Measurements from ENCODE around the gene MEF2C. TPM values are rescaled to one million over a fixed set of nuclear protein-coding genes. Genes with fewer than 3 reads are reported as not detected.

Gene MEF2C
- total and polyA plus RNA-seq, 4 donors: 2.8 to 15.9 (median 10.1) TPM

DNA sequence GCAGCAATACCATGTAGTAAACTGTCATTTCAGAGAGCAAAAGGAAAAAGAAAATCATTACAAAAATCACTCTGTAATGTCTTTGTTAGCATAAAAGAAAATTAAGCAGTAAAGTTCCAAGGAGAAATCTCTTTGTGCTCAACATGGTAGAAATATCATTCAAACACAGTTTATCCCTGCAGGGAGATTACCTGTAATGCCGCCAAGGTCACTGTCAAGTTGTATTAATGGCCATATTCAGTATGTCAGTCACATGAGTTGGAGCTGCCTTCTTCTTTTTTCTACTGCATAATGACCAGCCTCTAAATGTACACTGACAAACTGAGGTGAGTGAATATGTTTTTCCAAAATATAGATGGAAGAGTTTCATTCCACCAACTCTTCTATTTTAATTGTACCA, 36.5 kb downstream of the MEF2C start:
- H3K4me3 ChIP-seq (ENCODE audit: low read depth in 1 of 3, low read length in 3 of 3): no peak overlapping the region
- H3K4me1 ChIP-seq (ENCODE audit: control insufficient read depth in 4 of 4, insufficient read depth in 4 of 4, low read length in 3 of 4): no peaks in the 10 kb centered on the region
- H3K9me3 ChIP-seq (ENCODE audit: control insufficient read depth in 4 of 4, low read length in 3 of 4): no peaks in the 10 kb centered on the region
- 92% methylated on average over 1 of the region's 1 CpG for WGBS
- TF ChIP-seq, protein P1, sequence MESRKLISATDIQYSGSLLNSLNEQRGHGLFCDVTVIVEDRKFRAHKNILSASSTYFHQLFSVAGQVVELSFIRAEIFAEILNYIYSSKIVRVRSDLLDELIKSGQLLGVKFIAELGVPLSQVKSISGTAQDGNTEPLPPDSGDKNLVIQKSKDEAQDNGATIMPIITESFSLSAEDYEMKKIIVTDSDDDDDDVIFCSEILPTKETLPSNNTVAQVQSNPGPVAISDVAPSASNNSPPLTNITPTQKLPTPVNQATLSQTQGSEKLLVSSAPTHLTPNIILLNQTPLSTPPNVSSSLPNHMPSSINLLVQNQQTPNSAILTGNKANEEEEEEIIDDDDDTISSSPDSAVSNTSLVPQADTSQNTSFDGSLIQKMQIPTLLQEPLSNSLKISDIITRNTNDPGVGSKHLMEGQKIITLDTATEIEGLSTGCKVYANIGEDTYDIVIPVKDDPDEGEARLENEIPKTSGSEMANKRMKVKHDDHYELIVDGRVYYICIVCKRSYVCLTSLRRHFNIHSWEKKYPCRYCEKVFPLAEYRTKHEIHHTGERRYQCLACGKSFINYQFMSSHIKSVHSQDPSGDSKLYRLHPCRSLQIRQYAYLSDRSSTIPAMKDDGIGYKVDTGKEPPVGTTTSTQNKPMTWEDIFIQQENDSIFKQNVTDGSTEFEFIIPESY (IDR thresholded peaks at IDR 0.05): no peak
- TF ChIP-seq, protein P2, sequence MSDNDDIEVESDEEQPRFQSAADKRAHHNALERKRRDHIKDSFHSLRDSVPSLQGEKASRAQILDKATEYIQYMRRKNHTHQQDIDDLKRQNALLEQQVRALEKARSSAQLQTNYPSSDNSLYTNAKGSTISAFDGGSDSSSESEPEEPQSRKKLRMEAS (IDR thresholded peaks at IDR 0.05): no peak
- no peak for TF ChIP-seq RAD21 (IDR thresholded peaks at IDR 0.05)
- no peak for TF ChIP-seq SP1 (IDR thresholded peaks at IDR 0.05)
- TF ChIP-seq HNF4A (conservative IDR thresholded peaks at IDR 0.05): no peak
- TF ChIP-seq FOXA2 (IDR thresholded peaks at IDR 0.05): no peak
- TF ChIP-seq NR2F2 (IDR thresholded peaks at IDR 0.05): no peak
- no peak for TF ChIP-seq FOXA1 (IDR thresholded peaks at IDR 0.05)
- TF ChIP-seq, protein P3, sequence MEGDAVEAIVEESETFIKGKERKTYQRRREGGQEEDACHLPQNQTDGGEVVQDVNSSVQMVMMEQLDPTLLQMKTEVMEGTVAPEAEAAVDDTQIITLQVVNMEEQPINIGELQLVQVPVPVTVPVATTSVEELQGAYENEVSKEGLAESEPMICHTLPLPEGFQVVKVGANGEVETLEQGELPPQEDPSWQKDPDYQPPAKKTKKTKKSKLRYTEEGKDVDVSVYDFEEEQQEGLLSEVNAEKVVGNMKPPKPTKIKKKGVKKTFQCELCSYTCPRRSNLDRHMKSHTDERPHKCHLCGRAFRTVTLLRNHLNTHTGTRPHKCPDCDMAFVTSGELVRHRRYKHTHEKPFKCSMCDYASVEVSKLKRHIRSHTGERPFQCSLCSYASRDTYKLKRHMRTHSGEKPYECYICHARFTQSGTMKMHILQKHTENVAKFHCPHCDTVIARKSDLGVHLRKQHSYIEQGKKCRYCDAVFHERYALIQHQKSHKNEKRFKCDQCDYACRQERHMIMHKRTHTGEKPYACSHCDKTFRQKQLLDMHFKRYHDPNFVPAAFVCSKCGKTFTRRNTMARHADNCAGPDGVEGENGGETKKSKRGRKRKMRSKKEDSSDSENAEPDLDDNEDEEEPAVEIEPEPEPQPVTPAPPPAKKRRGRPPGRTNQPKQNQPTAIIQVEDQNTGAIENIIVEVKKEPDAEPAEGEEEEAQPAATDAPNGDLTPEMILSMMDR (IDR thresholded peaks at IDR 0.05; ENCODE audit: low read depth, low read length, missing input control): no peak
- no peak for TF ChIP-seq RXRA (IDR thresholded peaks at IDR 0.05)
- TF ChIP-seq GABPA (IDR thresholded peaks at IDR 0.05 in 1 of 2, conservative IDR thresholded peaks at IDR 0.05 in 1 of 2): no peak
- TF ChIP-seq JUND (IDR thresholded peaks at IDR 0.05): no peak
- no peak for TF ChIP-seq HNF4G (IDR thresholded peaks at IDR 0.05)
- no peak for TF ChIP-seq REST (IDR thresholded peaks at IDR 0.05)
- H3K9ac ChIP-seq (ENCODE audit: low read depth in 1 of 2, low read length in 2 of 2): no peak overlapping the region
- no peak overlapping the region for H3K27ac ChIP-seq (ENCODE audit: low read depth in 1 of 2, low read length in 2 of 2)
- H3K27me3 ChIP-seq (ENCODE audit: control insufficient read depth in 4 of 4, insufficient read depth in 4 of 4, low read length in 3 of 4): no peaks in the 10 kb centered on the region
- no peak for DNase-seq (ENCODE audit: low spot score)
- H3K36me3 ChIP-seq (ENCODE audit: control insufficient read depth in 4 of 4, insufficient read depth in 3 of 4, low read depth in 1 of 4, low read length in 3 of 4): no peaks in the 10 kb centered on the region

- no peaks in the 10 kb centered on the region for H3K4me1 ChIP-seq (ENCODE audit: control insufficient read depth in 4 of 4, insufficient read depth in 4 of 4, low read length in 3 of 4)
- WGBS: 64% methylated on average over 8 of the region's 8 CpGs
- TF ChIP-seq RXRA (IDR thresholded peaks at IDR 0.05) (no peak), ATF3 (IDR thresholded peaks at IDR 0.05) (no peak), HNF4A (conservative IDR thresholded peaks at IDR 0.05) (no peak), HNF4G (IDR thresholded peaks at IDR 0.05) (no peak), FOXA1 (IDR thresholded peaks at IDR 0.05) (no peak), SP1 (IDR thresholded peaks at IDR 0.05) (no peak), NR2F2 (IDR thresholded peaks at IDR 0.05) (no peak), REST (IDR thresholded peaks at IDR 0.05) (no peak), TAF1 (conservative IDR thresholded peaks at IDR 0.05) (no peak), GABPA (IDR thresholded peaks at IDR 0.05 in 1 of 2, conservative IDR thresholded peaks at IDR 0.05 in 1 of 2) (no peak), EGR1 (IDR thresholded peaks at IDR 0.05; ENCODE audit: low read depth in 2 of 2) (no peak)
- TF ChIP-seq, protein P2 (IDR thresholded peaks at IDR 0.05): no peak
- TF ChIP-seq, protein P1 (IDR thresholded peaks at IDR 0.05): no peak
These were observed 37.8 kb downstream of the MEF2C start for GRCh38 chr5:88845081-88845697.

More at GRCh38 chr5:88845081-88845697, 37.8 kb downstream of the MEF2C start:
- Histone ChIP-seq H3K9me3 (ENCODE audit: control insufficient read depth in 4 of 4, low read length in 3 of 4) (no peaks in the 10 kb centered on the region), H3K27me3 (ENCODE audit: control insufficient read depth in 4 of 4, insufficient read depth in 4 of 4, low read length in 3 of 4) (no peaks in the 10 kb centered on the region), H3K36me3 (ENCODE audit: control insufficient read depth in 4 of 4, insufficient read depth in 3 of 4, low read depth in 1 of 4, low read length in 3 of 4) (no peaks in the 10 kb centered on the region), H3K9ac (ENCODE audit: low read depth in 1 of 2, low read length in 2 of 2) (no peak overlapping the region), H3K4me3 (ENCODE audit: low read depth in 1 of 3, low read length in 3 of 3) (no peak overlapping the region), H3K27ac (ENCODE audit: low read depth in 1 of 2, low read length in 2 of 2) (no peak overlapping the region)
- DNase-seq (ENCODE audit: low spot score): no peak
